HEK293 (cell line): ENCODE results near the gene APOB.

ENCODE experiments used
- CTCF ChIA-PET: fragments of 350-600 bp; formaldehyde crosslinking; extraction: SDS; loops from one replicate; lab custom pipeline; 2021; ENCODE audit warnings: antibody characterized with exemption; lab: Yijun Ruan, JAX
- POLR2A ChIA-PET: fragments of 300-600 bp; formaldehyde crosslinking; extraction: SDS; loops from one replicate; lab custom pipeline; 2020; ENCODE audit warnings: antibody characterized with exemption, inconsistent platforms; lab: Yijun Ruan, JAX
- H3K27ac ChIP-seq: fragments of 200-500 bp; sonication (Bioruptor generic); 2 replicates; pipeline ENCODE4 v1.5.1; 2014; ENCODE audit warnings: low read depth, low read length, control low read depth, inconsistent platforms; ENCODE audit errors: extremely low read depth
- H3K36me3 ChIP-seq, 2 experiments: fragments of 200-500 bp in 1 of 2; sonication (Bioruptor generic) in 1 of 2; 1 replicate in 1 of 2; 2 replicates in 1 of 2; pipeline ENCODE4 v1.5.1; 2014 to 2017; ENCODE audit warnings: inconsistent platforms in 2 of 2, low read length in 2 of 2; ENCODE audit not compliant: control insufficient read depth in 2 of 2, insufficient read depth in 1 of 2
- H3K4me1 ChIP-seq: fragments of 200-500 bp; sonication (Bioruptor generic); 2 replicates; pipeline ENCODE4 v1.5.1; 2014; ENCODE audit warnings: mild to moderate bottlenecking, low read length, inconsistent platforms; ENCODE audit not compliant: control insufficient read depth, insufficient read depth
- H3K4me3 ChIP-seq: 2 replicates; pipeline ENCODE4 v1.5.1; 2011; ENCODE audit warnings: low read depth, mild to moderate bottlenecking, control low read depth, low read length, moderate library complexity
- H3K9me3 ChIP-seq: fragments of 200-500 bp; sonication (Bioruptor generic); 2 replicates; pipeline ENCODE4 v1.5.1; 2014; ENCODE audit warnings: low read depth, low read length, inconsistent platforms; ENCODE audit not compliant: control insufficient read depth, insufficient read depth
- KLF8 ChIP-seq: fragments of 450-650 bp; formaldehyde crosslinking; IDR thresholded peaks from 2 replicates; pipeline ENCODE4 v1.5.1; 2016; ENCODE audit warnings: missing biosample characterization, missing genetic modification characterization
- OSR2 ChIP-seq: fragments of 450-650 bp; formaldehyde crosslinking; IDR thresholded peaks from 2 replicates; pipeline ENCODE4 v1.5.1; 2016; ENCODE audit warnings: missing biosample characterization, missing genetic modification characterization
- SETDB1 ChIP-seq: IDR thresholded peaks from one replicate; pipeline ENCODE4 v1.6.1; 2017; ENCODE audit warnings: mild to moderate bottlenecking, low read length, moderate library complexity, mixed read lengths; ENCODE audit not compliant: insufficient read length
- YY1 ChIP-seq: fragments of 450-650 bp; formaldehyde crosslinking; IDR thresholded peaks from 2 replicates; pipeline ENCODE4 v1.5.1; 2018; ENCODE audit warnings: missing biosample characterization, missing genetic modification characterization
- YY2 ChIP-seq: fragments of 450-650 bp; formaldehyde crosslinking; IDR thresholded peaks from 2 replicates; pipeline ENCODE4 v1.5.1; 2016; ENCODE audit warnings: missing biosample characterization, missing genetic modification characterization
- ZFHX2 ChIP-seq: fragments of 450-650 bp; formaldehyde crosslinking; conservative IDR thresholded peaks from 2 replicates; pipeline ENCODE4 v1.5.1; 2016; ENCODE audit warnings: missing biosample characterization, missing genetic modification characterization
- ZFP69B ChIP-seq: fragments of 450-650 bp; formaldehyde crosslinking; IDR thresholded peaks from 2 replicates; pipeline ENCODE4 v1.5.1; 2016; ENCODE audit warnings: missing biosample characterization, missing genetic modification characterization
- ZNF10 ChIP-seq: fragments of 450-650 bp; formaldehyde crosslinking; IDR thresholded peaks from 2 replicates; pipeline ENCODE4 v1.5.1; 2017; ENCODE audit warnings: missing biosample characterization, missing genetic modification characterization
- ZNF114 ChIP-seq: fragments of 450-650 bp; formaldehyde crosslinking; IDR thresholded peaks from 2 replicates; pipeline ENCODE4 v1.5.0; 2017; ENCODE audit warnings: missing biosample characterization, missing genetic modification characterization
- ZNF169 ChIP-seq: fragments of 450-650 bp; formaldehyde crosslinking; IDR thresholded peaks from 2 replicates; pipeline ENCODE4 v1.5.1; 2016; ENCODE audit warnings: missing biosample characterization, missing genetic modification characterization
- ZNF2 ChIP-seq: fragments of 450-650 bp; formaldehyde crosslinking; IDR thresholded peaks from 2 replicates; pipeline ENCODE4 v1.5.1; 2016; ENCODE audit warnings: missing biosample characterization, missing genetic modification characterization
- ZNF202 ChIP-seq: fragments of 450-650 bp; formaldehyde crosslinking; IDR thresholded peaks from 2 replicates; pipeline ENCODE4 v1.5.1; 2016; ENCODE audit warnings: missing biosample characterization, missing genetic modification characterization, borderline replicate concordance
- ZNF311 ChIP-seq: fragments of 450-650 bp; formaldehyde crosslinking; IDR thresholded peaks from 2 replicates; pipeline ENCODE4 v1.5.1; 2017; ENCODE audit warnings: missing biosample characterization, missing genetic modification characterization, borderline replicate concordance
- ZNF558 ChIP-seq: fragments of 450-650 bp; formaldehyde crosslinking; IDR thresholded peaks from 2 replicates; pipeline ENCODE4 v1.5.1; 2016; ENCODE audit warnings: missing biosample characterization, missing genetic modification characterization
- ZNF561 ChIP-seq: fragments of 450-650 bp; IDR thresholded peaks from 2 replicates; pipeline ENCODE4 v1.5.1; 2018; ENCODE audit warnings: missing biosample characterization, missing genetic modification characterization, borderline replicate concordance
- ZNF623 ChIP-seq: fragments of 450-650 bp; formaldehyde crosslinking; IDR thresholded peaks from 2 replicates; pipeline ENCODE4 v1.5.1; 2016; ENCODE audit warnings: missing biosample characterization, missing genetic modification characterization
- ZNF664 ChIP-seq: fragments of 450-650 bp; formaldehyde crosslinking; IDR thresholded peaks from 2 replicates; pipeline ENCODE4 v1.5.1; 2016; ENCODE audit warnings: missing biosample characterization, missing genetic modification characterization
- ZNF791 ChIP-seq: fragments of 450-650 bp; formaldehyde crosslinking; IDR thresholded peaks from 2 replicates; pipeline ENCODE4 v1.5.1; 2016; ENCODE audit warnings: missing biosample characterization, missing genetic modification characterization
- ZXDB ChIP-seq: fragments of 450-650 bp; formaldehyde crosslinking; IDR thresholded peaks from 2 replicates; pipeline ENCODE4 v1.5.1; 2016; ENCODE audit warnings: missing biosample characterization, missing genetic modification characterization
- TF ChIP-seq, protein P1 (sequence below): fragments of 450-650 bp; formaldehyde crosslinking; optimal IDR thresholded peaks from 2 replicates; pipeline ENCODE3; 2016; ENCODE audit warnings: missing biosample characterization, mild to moderate bottlenecking, missing genetic modification characterization
- TF ChIP-seq, protein P2 (sequence below): fragments of 450-650 bp; formaldehyde crosslinking; IDR thresholded peaks from 2 replicates; pipeline ENCODE4 v1.5.1; 2016; ENCODE audit warnings: missing biosample characterization, missing genetic modification characterization
- TF ChIP-seq, protein P3 (sequence below): fragments of 450-650 bp; formaldehyde crosslinking; IDR thresholded peaks from 2 replicates; pipeline ENCODE4 v1.5.1; 2016; ENCODE audit warnings: missing biosample characterization, missing genetic modification characterization
- TF ChIP-seq, protein P4 (sequence below): fragments of 450-650 bp; formaldehyde crosslinking; IDR thresholded peaks from 2 replicates; pipeline ENCODE4 v1.5.1; 2016; ENCODE audit warnings: missing biosample characterization, missing genetic modification characterization
- TF ChIP-seq, protein P5 (sequence below): fragments of 450-650 bp; formaldehyde crosslinking; IDR thresholded peaks from 2 replicates; pipeline ENCODE4 v1.5.1; 2016; ENCODE audit warnings: missing biosample characterization, missing genetic modification characterization

The APOB gene

DNA sequence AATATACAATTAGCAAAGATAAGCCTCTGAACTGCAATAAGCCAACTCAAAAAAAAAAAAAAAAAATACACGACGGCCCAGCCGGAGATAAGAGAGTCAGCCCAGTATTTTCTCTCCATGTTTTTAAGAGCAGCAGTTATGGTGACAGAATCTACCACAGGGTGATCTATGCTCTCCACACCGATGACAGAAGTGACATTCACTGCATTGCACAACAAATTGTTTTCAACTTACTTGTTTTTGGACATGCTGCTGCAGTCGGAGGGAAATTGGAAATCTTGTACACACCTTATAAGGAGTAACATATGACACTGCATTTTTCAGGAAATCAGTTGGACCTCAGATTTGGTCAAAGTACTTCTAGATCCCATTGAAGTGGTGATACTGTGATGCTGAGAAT is 23.3 kb upstream of the APOB start (continued):
- TF ChIP-seq YY1 (tag by site-specific recombination) (no peak), ZFP69B (tag by site-specific recombination) (no peak), ZNF311 (tag by site-specific recombination) (no peak), ZNF623 (tag by site-specific recombination) (no peak), OSR2 (tag by site-specific recombination) (no peak), KLF8 (tag by site-specific recombination) (no peak)
- TF ChIP-seq, protein P1, sequence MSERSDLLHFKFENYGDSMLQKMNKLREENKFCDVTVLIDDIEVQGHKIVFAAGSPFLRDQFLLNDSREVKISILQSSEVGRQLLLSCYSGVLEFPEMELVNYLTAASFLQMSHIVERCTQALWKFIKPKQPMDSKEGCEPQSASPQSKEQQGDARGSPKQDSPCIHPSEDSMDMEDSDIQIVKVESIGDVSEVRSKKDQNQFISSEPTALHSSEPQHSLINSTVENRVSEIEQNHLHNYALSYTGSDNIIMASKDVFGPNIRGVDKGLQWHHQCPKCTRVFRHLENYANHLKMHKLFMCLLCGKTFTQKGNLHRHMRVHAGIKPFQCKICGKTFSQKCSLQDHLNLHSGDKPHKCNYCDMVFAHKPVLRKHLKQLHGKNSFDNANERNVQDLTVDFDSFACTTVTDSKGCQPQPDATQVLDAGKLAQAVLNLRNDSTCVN: no peak
- TF ChIP-seq, protein P2, sequence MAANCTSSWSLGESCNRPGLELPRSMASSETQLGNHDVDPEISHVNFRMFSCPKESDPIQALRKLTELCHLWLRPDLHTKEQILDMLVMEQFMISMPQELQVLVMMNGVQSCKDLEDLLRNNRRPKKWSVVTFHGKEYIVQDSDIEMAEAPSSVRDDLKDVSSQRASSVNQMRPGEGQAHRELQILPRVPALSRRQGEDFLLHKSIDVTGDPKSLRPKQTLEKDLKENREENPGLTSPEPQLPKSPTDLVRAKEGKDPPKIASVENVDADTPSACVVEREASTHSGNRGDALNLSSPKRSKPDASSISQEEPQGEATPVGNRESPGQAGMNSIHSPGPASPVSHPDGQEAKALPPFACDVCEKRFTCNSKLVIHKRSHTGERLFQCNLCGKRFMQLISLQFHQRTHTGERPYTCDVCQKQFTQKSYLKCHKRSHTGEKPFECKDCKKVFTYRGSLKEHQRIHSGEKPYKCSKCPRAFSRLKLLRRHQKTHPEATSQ: no peak

DNA sequence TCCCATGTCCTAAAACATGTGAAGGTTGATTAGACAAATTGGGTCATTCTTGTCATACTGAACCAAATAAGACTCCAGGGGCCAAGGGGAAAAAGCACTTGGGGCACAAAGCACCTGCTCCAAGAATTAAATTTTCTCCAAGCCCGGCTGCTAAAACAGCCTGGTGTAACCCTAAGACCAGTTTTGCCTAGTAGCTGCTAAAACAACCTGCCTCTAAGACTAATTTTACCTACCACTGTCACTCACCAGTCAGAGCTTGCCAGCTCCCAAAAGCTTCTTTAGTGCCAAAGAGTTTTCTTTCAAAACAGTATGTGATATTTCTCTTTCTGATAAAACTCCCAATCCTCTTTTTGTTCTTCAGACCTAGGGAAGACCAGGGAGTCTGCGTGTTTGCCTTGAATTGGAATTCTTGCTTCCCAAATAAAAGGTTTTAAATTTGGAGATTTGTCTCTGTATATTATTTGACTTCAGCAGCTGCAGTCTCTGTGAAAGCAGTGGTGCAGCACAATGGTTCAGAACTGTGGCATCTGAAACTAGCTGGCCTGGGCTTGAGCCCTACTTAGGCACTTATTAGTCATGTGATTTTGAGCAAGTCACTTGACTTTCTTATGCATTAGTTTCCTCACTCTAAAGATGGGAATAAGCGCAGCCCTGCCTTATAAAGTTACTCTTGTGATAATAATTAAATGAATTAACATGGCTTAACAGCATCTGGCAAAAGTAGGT is 16.2 kb upstream of the APOB start:
- POLR2A ChIA-PET: no interaction called here
- Histone ChIP-seq H3K4me1 (no peaks in the 10 kb centered on the region), H3K36me3 (no peaks in the 10 kb centered on the region), H3K27ac (no peak overlapping the region), H3K9me3 (no peaks in the 10 kb centered on the region), H3K4me3 (no peak overlapping the region)
- CTCF ChIA-PET: interaction anchor here (1.3 kb wide), 1 partner anchor 257 kb away, joined by 4 read pairs; no protein-coding TSS in a partner anchor
- TF ChIP-seq ZNF169 (tag by site-specific recombination): no peak
- TF ChIP-seq YY2 (tag by site-specific recombination): no peak
- no peak for TF ChIP-seq ZNF10 (tag by site-specific recombination)
- TF ChIP-seq, protein P3, sequence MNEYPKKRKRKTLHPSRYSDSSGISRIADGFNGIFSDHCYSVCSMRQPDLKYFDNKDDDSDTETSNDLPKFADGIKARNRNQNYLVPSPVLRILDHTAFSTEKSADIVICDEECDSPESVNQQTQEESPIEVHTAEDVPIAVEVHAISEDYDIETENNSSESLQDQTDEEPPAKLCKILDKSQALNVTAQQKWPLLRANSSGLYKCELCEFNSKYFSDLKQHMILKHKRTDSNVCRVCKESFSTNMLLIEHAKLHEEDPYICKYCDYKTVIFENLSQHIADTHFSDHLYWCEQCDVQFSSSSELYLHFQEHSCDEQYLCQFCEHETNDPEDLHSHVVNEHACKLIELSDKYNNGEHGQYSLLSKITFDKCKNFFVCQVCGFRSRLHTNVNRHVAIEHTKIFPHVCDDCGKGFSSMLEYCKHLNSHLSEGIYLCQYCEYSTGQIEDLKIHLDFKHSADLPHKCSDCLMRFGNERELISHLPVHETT: no peak
- TF ChIP-seq ZFHX2: no peak

DNA sequence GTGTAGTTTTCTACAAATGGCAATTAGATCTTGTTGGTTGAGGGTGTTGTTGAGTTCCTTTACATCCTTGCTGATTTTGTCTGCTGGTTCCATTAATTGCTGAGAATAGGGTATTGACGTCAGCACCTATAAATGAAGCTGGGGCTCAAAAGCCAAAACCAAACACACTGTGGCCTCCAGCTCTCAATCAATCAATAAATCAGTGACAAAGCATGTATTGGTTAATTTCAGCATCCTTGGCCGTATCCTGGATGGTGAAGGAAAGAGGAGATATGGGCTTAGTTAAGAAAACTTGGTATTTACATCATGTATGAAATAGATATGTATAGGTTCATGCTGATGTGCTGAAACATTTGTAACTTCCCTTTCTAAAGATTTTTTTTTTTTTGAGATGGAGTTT is 13.2 kb upstream of the APOB start:
- H3K36me3 ChIP-seq: no peaks in the 10 kb centered on the region
- no peaks in the 10 kb centered on the region for H3K9me3 ChIP-seq
- no peak overlapping the region for H3K27ac ChIP-seq
- no peaks in the 10 kb centered on the region for H3K4me1 ChIP-seq
- CTCF ChIA-PET: interaction anchor here (0.7 to 1.1 kb wide), 3 partner anchors 13 to 396 kb away, joined by 3 to 6 read pairs (median 3); partner anchors contain the start of gene APOB
- POLR2A ChIA-PET: no interaction called here
- no peak overlapping the region for H3K4me3 ChIP-seq
- TF ChIP-seq SETDB1 (no peak), ZNF664 (no peak), ZNF791 (tag by site-specific recombination) (no peak), ZNF558 (tag by site-specific recombination) (no peak), ZNF114 (tag by site-specific recombination) (no peak), ZXDB (tag by site-specific recombination) (no peak), ZNF561 (no peak), ZNF202 (tag by site-specific recombination) (no peak), ZNF2 (tag by site-specific recombination) (no peak)
- TF ChIP-seq, protein P4, sequence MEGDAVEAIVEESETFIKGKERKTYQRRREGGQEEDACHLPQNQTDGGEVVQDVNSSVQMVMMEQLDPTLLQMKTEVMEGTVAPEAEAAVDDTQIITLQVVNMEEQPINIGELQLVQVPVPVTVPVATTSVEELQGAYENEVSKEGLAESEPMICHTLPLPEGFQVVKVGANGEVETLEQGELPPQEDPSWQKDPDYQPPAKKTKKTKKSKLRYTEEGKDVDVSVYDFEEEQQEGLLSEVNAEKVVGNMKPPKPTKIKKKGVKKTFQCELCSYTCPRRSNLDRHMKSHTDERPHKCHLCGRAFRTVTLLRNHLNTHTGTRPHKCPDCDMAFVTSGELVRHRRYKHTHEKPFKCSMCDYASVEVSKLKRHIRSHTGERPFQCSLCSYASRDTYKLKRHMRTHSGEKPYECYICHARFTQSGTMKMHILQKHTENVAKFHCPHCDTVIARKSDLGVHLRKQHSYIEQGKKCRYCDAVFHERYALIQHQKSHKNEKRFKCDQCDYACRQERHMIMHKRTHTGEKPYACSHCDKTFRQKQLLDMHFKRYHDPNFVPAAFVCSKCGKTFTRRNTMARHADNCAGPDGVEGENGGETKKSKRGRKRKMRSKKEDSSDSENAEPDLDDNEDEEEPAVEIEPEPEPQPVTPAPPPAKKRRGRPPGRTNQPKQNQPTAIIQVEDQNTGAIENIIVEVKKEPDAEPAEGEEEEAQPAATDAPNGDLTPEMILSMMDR: no peak
- TF ChIP-seq, protein P5, sequence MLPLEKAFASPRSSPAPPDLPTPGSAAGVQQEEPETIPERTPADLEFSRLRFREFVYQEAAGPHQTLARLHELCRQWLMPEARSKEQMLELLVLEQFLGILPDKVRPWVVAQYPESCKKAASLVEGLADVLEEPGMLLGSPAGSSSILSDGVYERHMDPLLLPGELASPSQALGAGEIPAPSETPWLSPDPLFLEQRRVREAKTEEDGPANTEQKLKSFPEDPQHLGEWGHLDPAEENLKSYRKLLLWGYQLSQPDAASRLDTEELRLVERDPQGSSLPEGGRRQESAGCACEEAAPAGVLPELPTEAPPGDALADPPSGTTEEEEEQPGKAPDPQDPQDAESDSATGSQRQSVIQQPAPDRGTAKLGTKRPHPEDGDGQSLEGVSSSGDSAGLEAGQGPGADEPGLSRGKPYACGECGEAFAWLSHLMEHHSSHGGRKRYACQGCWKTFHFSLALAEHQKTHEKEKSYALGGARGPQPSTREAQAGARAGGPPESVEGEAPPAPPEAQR: no peak
- TF ChIP-seq, protein P2: no peak
